Stomach (tissue), 9 donors: Measurements from ENCODE around the gene BEND4. TPM values are rescaled to one million over a fixed set of nuclear protein-coding genes. Genes with fewer than 3 reads are reported as not detected.
"Not testable (repeated sequence)": the region's sequence is repeated elsewhere in the genome, so short reads cannot be mapped to it uniquely, and the experiment has no call there.

Experiments used
- DNase-seq, 2 donors: peaks; one replicate each; pipeline versions ENCODE4 v3.0.0 to v3.0.0-alpha.2; 2013 to 2019
- H3K27ac ChIP-seq, 5 donors: fragments of 200-600 bp in 4 of 5; sonication (generic) in 4 of 5; one replicate each; pipeline ENCODE4 v1.5.1; 2013 to 2019; ENCODE audit warnings: mild to moderate bottlenecking in 1 of 5, moderate library complexity in 1 of 5
- H3K27me3 ChIP-seq, 3 donors: fragments of 200-600 bp; sonication (generic); one replicate each; pipeline ENCODE4 v1.5.1; 2017 to 2019; ENCODE audit warnings: mixed run types in 1 of 3
- H3K36me3 ChIP-seq, 4 donors: fragments of 200-600 bp; sonication (generic); 1 replicate in 3 of 4; 2 replicates in 1 of 4; pipeline ENCODE4 v1.5.1; 2016 to 2019
- H3K4me1 ChIP-seq, 4 donors: fragments of 200-600 bp; sonication (generic); one replicate each; pipeline ENCODE4 v1.5.1; 2016 to 2019
- H3K4me3 ChIP-seq, 4 donors: fragments of 200-600 bp; sonication (generic) in 3 of 4; one replicate each; pipeline ENCODE4 v1.5.1; 2016 to 2019; ENCODE audit warnings: mild to moderate bottlenecking in 1 of 4
- H3K9me3 ChIP-seq, 4 donors: fragments of 200-600 bp; sonication (generic); one replicate each; pipeline ENCODE4 v1.5.1; 2016 to 2019
- EP300 ChIP-seq: sonication (generic); formaldehyde crosslinking; IDR thresholded peaks from one replicate; pipeline ENCODE4 v1.6.1; 2017; ENCODE audit warnings: antibody characterized with exemption
- POLR2A ChIP-seq, 4 donors: fragments of 450-650 bp; IDR thresholded peaks; one replicate each; pipeline ENCODE4 v1.6.1; 2016; ENCODE audit warnings: antibody characterized with exemption in 4 of 4, control low read depth in 2 of 4, mild to moderate bottlenecking in 1 of 4, moderate library complexity in 1 of 4
- POLR2AphosphoS5 ChIP-seq, 3 donors: sonication (generic); formaldehyde crosslinking; IDR thresholded peaks; one replicate each; pipeline ENCODE4 v1.6.1; 2016; ENCODE audit warnings: antibody characterized with exemption in 3 of 3
- WGBS, 5 donors: extraction: QIAGEN DNeasy Blood & Tissue Kit in 3 of 5; methylation state at CpG; one replicate each; pipeline versions ENCODE4 v1.1.5 to v1.1.7; 2013 to 2018; 5-methylcytosine and 5-hydroxymethylcytosine counted together
- intact Hi-C: fragments of 100-400 bp; cut with DNase I; formaldehyde crosslinking; loops from one replicate; pipeline ENCODE4 v1.15.1; 2023; ENCODE audit warnings: low total_unique reads
- polyA plus RNA-seq, 3 donors: library from polyadenylated mRNA; stranded (reverse); fragments of 200-250 nt; gene quantifications; one replicate each; pipeline ENCODE4 v1.2.3, GENCODE V29; 2013
- total RNA-seq, 5 donors: library from RNA; depleted of rRNA; stranded (reverse); fragments of >200 nt; gene quantifications; one replicate each; pipeline versions ENCODE4 v1.1.0 to v1.2.3, GENCODE V29; 2014 to 2016
- TF ChIP-seq, protein P1 (sequence below), 7 experiments: fragments of 450-650 bp in 4 of 7; fragments of 200-600 bp in 3 of 7; sonication (generic) in 3 of 7; IDR thresholded peaks; one replicate each; pipeline ENCODE4 v1.5.1; 2016 to 2019; ENCODE audit warnings: antibody characterized with exemption in 7 of 7, control low read depth in 2 of 7, mild to moderate bottlenecking in 1 of 7
- donor health status: healthy with polysubstance abuse.
- donor health status: Bipolar disorder and iron deficiency.
- donor health status: healthy.

The BEND4 gene
- total and polyA plus RNA-seq, 8 donors, result 0.05 to 0.73 (median 0.31) TPM; not detected in 3

GRCh38 chr4:42172128-42172790, 19.8 kb upstream of the BEND4 start:
- Histone ChIP-seq H3K27me3 (no peaks in the 10 kb centered on the region), H3K4me3 (no peak overlapping the region), H3K36me3 (no peaks in the 10 kb centered on the region), H3K4me1 (no peaks in the 10 kb centered on the region), H3K27ac (no peak overlapping the region), H3K9me3 (no peaks in the 10 kb centered on the region)
- no peak for DNase-seq
- intact Hi-C loops, result no loop called here
- WGBS, 5 donors, result 74 to 83% (median 80%) methylated on average over 5 of the region's 5 CpGs
- TF ChIP-seq POLR2A (IDR thresholded peaks at IDR 0.05) (no peak), POLR2AphosphoS5 (IDR thresholded peaks at IDR 0.05) (no peak), EP300 (no peak)
- TF ChIP-seq, protein P1, sequence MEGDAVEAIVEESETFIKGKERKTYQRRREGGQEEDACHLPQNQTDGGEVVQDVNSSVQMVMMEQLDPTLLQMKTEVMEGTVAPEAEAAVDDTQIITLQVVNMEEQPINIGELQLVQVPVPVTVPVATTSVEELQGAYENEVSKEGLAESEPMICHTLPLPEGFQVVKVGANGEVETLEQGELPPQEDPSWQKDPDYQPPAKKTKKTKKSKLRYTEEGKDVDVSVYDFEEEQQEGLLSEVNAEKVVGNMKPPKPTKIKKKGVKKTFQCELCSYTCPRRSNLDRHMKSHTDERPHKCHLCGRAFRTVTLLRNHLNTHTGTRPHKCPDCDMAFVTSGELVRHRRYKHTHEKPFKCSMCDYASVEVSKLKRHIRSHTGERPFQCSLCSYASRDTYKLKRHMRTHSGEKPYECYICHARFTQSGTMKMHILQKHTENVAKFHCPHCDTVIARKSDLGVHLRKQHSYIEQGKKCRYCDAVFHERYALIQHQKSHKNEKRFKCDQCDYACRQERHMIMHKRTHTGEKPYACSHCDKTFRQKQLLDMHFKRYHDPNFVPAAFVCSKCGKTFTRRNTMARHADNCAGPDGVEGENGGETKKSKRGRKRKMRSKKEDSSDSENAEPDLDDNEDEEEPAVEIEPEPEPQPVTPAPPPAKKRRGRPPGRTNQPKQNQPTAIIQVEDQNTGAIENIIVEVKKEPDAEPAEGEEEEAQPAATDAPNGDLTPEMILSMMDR (IDR thresholded peaks at IDR 0.05), result no peak

DNA sequence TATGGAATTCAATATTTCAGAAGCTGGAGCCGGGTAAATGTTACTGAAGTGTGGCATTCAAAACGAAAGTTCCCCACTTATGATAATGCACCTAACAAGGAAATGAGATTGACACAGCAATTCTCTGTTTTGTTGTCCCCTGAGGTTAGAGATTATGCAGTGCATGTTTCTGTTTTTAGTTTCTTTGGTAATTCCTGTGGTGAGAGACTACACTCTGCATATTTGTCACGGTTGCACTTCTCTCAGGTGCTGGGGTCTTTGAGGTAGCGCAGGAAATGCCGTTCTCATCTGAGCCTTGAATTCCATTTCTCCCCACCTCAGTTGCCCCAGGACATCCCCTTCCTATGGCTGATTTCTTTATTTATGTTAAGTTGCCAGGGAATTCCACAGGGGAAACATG, 15.3 kb upstream of the BEND4 start:
- TF ChIP-seq, protein P1 (IDR thresholded peaks at IDR 0.05), result no peak
- TF ChIP-seq EP300 (no peak), POLR2AphosphoS5 (IDR thresholded peaks at IDR 0.05) (no peak), POLR2A (IDR thresholded peaks at IDR 0.05) (no peak)

DNA sequence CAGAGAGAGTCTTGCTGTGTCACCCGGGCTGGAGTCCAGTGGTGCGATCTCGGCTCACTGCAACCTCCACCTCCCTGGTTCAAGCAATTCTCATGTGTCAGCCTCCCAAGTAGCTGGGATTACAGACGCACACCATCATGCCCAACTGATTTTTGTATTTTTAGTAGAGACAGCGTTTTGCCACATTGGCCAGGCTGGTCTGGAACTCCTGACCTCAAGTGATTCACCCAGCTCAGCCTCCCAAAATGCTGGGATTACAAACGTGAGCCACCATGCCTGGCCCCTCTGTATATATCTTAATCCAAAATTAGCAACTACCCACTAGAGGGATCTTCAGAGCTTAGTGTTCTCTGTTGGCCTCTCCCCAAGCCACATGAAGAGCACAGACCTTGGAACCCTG, 13.7 kb upstream of the BEND4 start:
- intact Hi-C loops, H3K4me3 ChIP-seq, DNase-seq, H3K27me3 ChIP-seq, H3K36me3 ChIP-seq, H3K27ac ChIP-seq, H3K4me1 ChIP-seq, H3K9me3 ChIP-seq: not testable (repeated sequence)
- 81 to 89% (median 84%) methylated on average over 6 of the region's 6 CpGs for WGBS, 5 donors

More for the DNA sequence above, 15.3 kb upstream of the BEND4 start:
- Histone ChIP-seq H3K27me3 (no peaks in the 10 kb centered on the region), H3K36me3 (no peaks in the 10 kb centered on the region), H3K27ac (no peak overlapping the region), H3K9me3 (peaks cover 0 to 4% (median 0%) of the 10 kb centered on the region in 4 donors), H3K4me3 (no peak overlapping the region), H3K4me1 (no peaks in the 10 kb centered on the region)
- 64 to 81% (median 76%) methylated on average over 5 of the region's 5 CpGs for WGBS, 5 donors
- no peak for DNase-seq
- intact Hi-C loops, result no loop called here

DNA sequence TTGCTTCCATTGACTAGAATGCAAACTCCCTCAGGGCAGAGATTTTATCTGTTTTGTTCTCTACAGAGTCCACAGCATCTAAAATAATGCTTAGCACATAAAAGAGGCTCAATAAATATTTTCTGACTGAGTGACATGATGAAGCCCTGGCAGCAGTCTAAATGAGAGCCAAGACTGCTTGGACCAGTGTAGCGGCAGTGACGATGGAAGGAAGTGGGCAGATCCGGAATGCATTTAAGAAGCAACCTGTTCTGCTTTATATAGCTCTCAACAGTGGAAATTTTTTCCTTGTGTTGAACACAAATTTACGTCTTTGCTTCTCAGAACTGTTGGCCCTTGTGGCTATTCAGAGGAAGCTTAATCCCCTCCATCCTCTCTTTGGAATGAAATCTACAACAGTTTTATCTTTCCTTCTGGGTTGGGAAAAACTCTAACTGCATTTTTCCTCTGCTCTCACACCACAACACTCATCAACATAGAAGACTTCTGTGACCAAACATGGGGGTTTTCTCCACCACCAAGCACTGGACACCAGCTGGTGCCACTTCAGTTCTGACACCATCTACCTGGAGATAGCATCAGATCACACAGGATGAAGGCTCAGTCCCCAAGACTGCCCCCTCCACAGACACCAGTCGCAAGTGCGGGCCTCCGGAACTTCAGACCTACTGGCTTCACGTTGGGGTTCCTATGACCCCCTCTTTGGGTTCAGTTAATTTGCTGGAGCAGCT, 7.0 kb upstream of the BEND4 start:
- H3K4me1 ChIP-seq, result no peaks in the 10 kb centered on the region
- TF ChIP-seq POLR2AphosphoS5 (IDR thresholded peaks at IDR 0.05) (no peak), EP300 (no peak), POLR2A (IDR thresholded peaks at IDR 0.05) (no peak)
- TF ChIP-seq, protein P1 (IDR thresholded peaks at IDR 0.05), result no peak
- no peak for DNase-seq
- H3K27ac ChIP-seq, result no peak overlapping the region
- H3K27me3 ChIP-seq, result peaks cover 0 to 11% (median 0%) of the 10 kb centered on the region in 3 donors
- no peak overlapping the region for H3K4me3 ChIP-seq
- peaks cover 0 to 2% (median 0%) of the 10 kb centered on the region in 4 donors for H3K9me3 ChIP-seq
- H3K36me3 ChIP-seq, result no peaks in the 10 kb centered on the region
- intact Hi-C loops, result no loop called here
- WGBS, 5 donors, result 72 to 84% (median 84%) methylated on average over 8 of the region's 8 CpGs
